Coronary artery (tissue), 2 donors: ENCODE measurements around the gene PTK7.

Experiments used
- DNase-seq: peaks from one replicate; pipeline ENCODE4 v3.0.0-alpha.2; 2017; ENCODE audit warnings: low spot score
- H3K27ac ChIP-seq, 2 donors: fragments of 200-600 bp; sonication (generic); one replicate each; pipeline ENCODE4 v1.5.1; 2016 to 2019
- H3K4me3 ChIP-seq: fragments of 200-600 bp; sonication (generic); 2 replicates; pipeline ENCODE4 v1.5.1; 2016; ENCODE audit warnings: mild to moderate bottlenecking, moderate library complexity
- TF ChIP-seq, protein P1 (sequence below): fragments of 200-600 bp; sonication (generic); IDR thresholded peaks from one replicate; pipeline ENCODE4 v1.5.1; 2019; ENCODE audit warnings: antibody characterized with exemption

The PTK7 gene

DNA sequence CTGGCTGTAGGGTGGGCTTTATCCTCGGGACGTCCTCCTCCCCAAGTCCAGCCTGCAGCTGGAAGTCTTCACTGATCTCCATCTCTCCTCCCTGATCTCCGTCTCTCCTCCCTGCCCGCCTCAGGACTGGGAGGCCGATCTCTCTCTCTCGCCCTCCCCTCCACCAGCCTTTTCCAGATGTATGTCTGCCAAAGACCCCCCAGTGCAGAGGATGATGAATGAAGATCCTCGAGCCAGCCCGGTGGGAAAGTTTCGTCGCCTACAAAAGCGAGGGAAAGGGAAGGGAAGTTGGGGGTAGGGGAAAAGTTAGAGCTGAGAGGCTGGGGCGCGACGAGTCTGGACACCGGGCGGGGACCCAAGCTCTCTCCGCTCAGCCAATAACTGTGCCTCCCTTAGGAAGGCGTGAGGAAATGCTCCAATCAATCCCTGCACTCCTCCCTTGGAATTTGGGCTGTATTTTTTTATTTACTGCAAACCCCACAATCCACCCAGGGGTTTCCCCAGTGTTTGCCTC lies 94.4 kb downstream of the PTK7 start:
- peak overlapping the region; percentile 97 for H3K4me3 ChIP-seq
- TF ChIP-seq, protein P1, sequence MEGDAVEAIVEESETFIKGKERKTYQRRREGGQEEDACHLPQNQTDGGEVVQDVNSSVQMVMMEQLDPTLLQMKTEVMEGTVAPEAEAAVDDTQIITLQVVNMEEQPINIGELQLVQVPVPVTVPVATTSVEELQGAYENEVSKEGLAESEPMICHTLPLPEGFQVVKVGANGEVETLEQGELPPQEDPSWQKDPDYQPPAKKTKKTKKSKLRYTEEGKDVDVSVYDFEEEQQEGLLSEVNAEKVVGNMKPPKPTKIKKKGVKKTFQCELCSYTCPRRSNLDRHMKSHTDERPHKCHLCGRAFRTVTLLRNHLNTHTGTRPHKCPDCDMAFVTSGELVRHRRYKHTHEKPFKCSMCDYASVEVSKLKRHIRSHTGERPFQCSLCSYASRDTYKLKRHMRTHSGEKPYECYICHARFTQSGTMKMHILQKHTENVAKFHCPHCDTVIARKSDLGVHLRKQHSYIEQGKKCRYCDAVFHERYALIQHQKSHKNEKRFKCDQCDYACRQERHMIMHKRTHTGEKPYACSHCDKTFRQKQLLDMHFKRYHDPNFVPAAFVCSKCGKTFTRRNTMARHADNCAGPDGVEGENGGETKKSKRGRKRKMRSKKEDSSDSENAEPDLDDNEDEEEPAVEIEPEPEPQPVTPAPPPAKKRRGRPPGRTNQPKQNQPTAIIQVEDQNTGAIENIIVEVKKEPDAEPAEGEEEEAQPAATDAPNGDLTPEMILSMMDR, result no peak
- H3K27ac ChIP-seq, result peak overlapping the region; percentile 91 to 99
- peak; percentile 83 for DNase-seq

DNA sequence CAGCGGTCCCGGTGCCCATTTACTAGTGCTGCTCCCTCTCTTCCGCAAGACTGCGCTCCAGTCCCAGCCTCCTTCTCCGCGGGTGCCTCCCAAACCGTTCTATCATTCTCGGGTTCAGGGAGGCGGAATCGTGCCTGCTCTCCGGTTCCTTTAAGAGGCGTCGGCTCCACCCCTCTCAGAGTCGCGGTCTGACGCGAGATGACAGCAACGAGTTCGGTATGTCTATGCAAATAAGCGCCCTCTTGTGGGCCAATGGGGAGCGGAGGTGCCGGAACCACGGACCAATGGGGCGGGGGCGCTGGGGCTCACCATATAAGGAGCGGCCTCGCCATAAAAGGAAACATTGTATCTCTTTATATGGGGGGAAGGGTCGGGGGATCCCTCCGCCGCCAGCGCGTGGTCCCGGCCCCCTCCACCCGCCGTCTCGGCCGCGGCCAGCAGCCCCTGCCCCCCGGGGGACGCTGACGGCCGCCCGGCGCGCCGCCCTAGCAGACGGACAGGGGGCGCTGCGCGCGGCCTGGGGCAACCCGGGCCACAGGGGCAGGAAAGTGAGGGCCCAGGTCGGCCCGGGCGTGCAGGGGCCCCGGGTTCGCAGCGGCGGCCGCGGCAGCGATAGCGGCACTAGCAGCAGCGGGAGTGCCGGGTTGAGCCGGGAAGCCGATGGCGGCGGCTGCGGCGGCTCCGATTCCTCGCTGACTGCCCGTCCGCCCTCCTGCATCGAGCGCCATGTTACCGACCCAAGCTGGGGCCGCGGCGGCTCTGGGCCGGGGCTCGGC lies 95.0 kb downstream of the PTK7 start, which contains the start of gene SRF:
Gene SRF, plus strand, starts transcription at position 339 of the 776 bp plus-strand sequence. Its CDS starts 388 bp downstream, at position 727.
- TF ChIP-seq, protein P1, result peak; percentile 71
- peak; percentile 99 for DNase-seq
- Histone ChIP-seq H3K4me3 (peak within 1 kb of the TSS; percentile 97), H3K27ac (peak within 1 kb of the TSS; percentile 96 to 99)

DNA sequence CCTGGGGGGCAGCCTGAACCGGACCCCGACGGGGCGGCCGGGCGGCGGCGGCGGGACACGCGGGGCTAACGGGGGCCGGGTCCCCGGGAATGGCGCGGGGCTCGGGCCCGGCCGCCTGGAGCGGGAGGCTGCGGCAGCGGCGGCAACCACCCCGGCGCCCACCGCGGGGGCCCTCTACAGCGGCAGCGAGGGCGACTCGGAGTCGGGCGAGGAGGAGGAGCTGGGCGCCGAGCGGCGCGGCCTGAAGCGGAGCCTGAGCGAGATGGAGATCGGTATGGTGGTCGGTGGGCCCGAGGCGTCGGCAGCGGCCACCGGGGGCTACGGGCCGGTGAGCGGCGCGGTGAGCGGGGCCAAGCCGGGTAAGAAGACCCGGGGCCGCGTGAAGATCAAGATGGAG lies 95.6 kb downstream of the PTK7 start:
- no peak for DNase-seq
- Histone ChIP-seq H3K4me3 (peak overlapping the region; percentile 97), H3K27ac (peak overlapping the region; percentile 96 to 99)
- TF ChIP-seq, protein P1, result no peak

DNA sequence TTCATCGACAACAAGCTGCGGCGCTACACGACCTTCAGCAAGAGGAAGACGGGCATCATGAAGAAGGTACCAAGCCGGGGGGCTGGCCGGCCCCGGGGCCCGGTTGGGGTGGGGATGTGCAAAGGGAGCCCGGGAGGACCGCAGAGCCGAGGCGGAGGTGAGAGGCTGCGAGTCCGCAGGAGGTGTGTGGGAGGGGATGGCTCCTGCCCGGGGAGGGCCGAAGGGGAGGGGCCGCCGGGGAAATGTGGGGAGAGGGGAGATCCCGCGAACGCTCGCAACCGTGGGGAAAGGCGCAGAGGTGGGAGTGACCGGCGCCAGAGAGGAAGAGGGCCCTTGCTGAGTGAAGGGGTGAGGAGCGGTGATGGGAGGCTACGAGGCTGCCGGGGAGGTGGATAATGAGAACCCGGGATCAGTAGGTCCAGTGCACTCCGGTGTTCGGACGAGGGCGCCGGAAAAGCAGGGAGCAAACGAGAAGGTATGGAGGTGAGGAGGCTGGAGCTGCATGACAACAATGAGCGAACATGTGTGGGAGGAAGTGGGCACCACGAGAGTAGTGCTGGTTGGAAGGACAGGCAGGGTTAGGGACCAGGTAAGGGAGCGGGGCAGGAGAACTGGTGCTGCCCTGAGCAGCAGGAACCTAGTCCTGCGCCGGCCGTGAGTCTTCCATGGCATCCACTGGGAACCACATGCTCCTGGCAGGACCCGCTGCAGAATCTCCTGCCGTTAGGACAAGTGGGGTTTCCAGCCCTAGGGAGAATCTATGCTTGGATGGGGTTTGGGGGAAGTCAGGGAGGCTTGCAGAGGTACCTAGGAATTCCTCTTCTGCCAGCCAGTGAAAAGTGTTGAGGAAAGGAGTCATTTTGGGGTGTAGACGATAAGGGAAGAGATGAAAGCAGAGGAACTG lies 96.2 kb downstream of the PTK7 start:
- peak; percentile 86 for DNase-seq
- TF ChIP-seq, protein P1, result no peak
- peak overlapping the region; percentile 97 for H3K4me3 ChIP-seq
- peak overlapping the region; percentile 96 to 99 for H3K27ac ChIP-seq

DNA sequence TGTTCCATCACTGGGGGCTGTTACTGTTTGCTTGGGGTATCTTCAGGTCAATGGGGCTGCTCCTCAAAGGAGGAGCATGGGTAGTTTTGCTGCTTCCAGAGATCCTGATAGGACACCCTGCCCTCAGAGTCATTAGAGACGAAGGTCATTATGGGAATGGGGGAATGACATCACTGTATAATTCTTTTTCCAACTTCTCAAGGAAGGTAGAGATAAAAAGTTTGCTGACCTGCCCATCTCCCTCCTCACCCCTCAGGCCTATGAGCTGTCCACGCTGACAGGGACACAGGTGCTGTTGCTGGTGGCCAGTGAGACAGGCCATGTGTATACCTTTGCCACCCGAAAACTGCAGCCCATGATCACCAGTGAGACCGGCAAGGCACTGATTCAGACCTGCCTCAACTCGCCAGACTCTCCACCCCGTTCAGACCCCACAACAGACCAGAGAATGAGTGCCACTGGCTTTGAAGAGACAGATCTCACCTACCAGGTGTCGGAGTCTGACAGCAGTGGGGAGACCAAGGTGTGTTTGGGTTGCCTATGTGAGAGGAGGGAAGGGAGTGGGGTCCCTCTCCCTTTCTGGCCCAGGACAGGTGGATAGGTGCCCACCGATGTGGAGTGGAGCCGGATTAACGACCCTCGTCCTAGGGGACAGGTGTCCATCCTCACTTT lies 97.6 kb downstream of the PTK7 start:
- Histone ChIP-seq H3K27ac (peak overlapping the region; percentile 96 to 99), H3K4me3 (peak overlapping the region; percentile 97)
- no peak for DNase-seq
- TF ChIP-seq, protein P1, result no peak

DNA sequence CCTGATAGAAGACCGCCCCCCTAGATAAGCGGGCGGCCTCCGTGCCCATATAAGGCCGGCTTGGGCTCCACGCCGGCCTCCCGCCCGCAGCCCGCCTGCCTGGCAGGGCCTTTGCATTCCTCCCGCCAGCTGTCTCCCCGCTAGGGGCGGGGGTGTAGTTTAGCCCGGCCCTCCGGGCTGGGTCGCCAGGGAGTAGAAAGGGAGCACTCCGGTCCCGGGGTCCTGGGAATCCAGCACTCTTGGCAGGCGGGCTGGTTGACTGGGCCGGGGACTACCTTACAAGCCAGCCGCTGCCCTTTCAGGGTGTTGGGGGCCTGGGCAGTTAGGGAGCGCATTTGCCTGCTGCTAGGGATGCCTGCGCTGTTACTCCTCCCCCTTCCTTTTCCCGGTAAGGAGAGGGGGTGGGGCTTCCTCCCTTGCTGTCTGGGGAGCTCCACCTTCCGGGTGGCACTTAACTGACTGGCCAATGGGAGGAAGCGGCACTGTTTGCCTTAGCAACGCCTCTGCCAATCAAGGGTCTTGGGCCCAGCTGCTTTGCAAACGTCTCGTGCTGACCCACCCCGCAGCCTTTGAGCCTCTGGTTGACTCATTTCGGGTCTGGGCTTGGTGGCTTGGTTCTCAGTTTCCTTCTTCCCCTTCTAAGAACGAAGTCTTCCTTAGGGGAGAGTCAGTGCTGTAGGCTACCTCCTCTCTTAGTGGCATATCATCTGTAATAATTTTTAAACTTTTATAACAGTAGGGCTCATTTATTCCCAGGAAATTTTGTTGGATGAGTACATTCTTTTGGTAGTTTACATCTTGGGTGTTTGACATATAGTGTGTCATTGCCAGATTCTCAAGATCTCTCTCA lies 98.4 kb downstream of the PTK7 start:
- TF ChIP-seq, protein P1, result no peak
- peak overlapping the region; percentile 97 for H3K4me3 ChIP-seq
- peak; percentile 99 for DNase-seq
- H3K27ac ChIP-seq, result peak overlapping the region; percentile 96 to 99
